Ovary (tissue), 9 donors: ENCODE data around the gene CALD1. TPM values are rescaled to one million over a fixed set of nuclear protein-coding genes. Genes with fewer than 3 reads are reported as not detected.

Experiments
- DNase-seq, 5 donors: peaks; one replicate each; pipeline ENCODE4 v3.0.0-alpha.2; 2019 to 2020
- H3K27ac ChIP-seq, 2 donors: fragments of 200-600 bp; one replicate each; pipeline versions ENCODE4 v1.5.1 to v1.8.0; 2019 to 2022
- H3K27me3 ChIP-seq: fragments of 200-600 bp; one replicate; pipeline ENCODE4 v1.8.0; 2022
- H3K36me3 ChIP-seq: fragments of 200-600 bp; sonication (generic); one replicate; pipeline ENCODE4 v1.5.1; 2019
- H3K4me1 ChIP-seq: one replicate; pipeline ENCODE4 v1.8.1; 2013; ENCODE audit warnings: mild to moderate bottlenecking, moderate library complexity; ENCODE audit not compliant: insufficient read depth
- H3K4me3 ChIP-seq: fragments of 200-600 bp; sonication (generic); one replicate; pipeline ENCODE4 v1.5.1; 2017
- H3K9me3 ChIP-seq, 2 donors: fragments of 200-600 bp in 1 of 2; sonication (generic) in 1 of 2; one replicate each; pipeline versions ENCODE4 v1.5.1 to v1.8.1; 2013 to 2019; ENCODE audit warnings: mild to moderate bottlenecking in 1 of 2, moderate library complexity in 1 of 2
- EP300 ChIP-seq: sonication (generic); formaldehyde crosslinking; IDR thresholded peaks from one replicate; pipeline ENCODE4 v1.6.1; 2017; ENCODE audit warnings: antibody characterized with exemption
- POLR2A ChIP-seq: fragments of 450-650 bp; IDR thresholded peaks from one replicate; pipeline ENCODE4 v1.6.1; 2017; ENCODE audit warnings: antibody characterized with exemption, mild to moderate bottlenecking, moderate library complexity
- WGBS, 3 donors: extraction: QIAGEN DNeasy Blood & Tissue Kit in 1 of 3; methylation state at CpG; one replicate each; pipeline versions ENCODE4 v1.1.5 to v1.1.7; 2013 to 2017; 5-methylcytosine and 5-hydroxymethylcytosine counted together
- intact Hi-C, 4 donors: fragments of 100-400 bp; cut with DNase I; formaldehyde crosslinking; loops; one replicate each; pipeline versions ENCODE4 v1.11.0 to v1.15.1; 2022 to 2023
- polyA plus RNA-seq, 2 donors: library from polyadenylated mRNA; stranded (reverse); fragments of 200-250 nt in 1 of 2; fragments of 350-450 nt in 1 of 2; fragmentation: Illumina TruSeq in 1 of 2; extraction: RNeasy Lipid Tissue Mini Kit (QIAGEN cat#74804) in 1 of 2; gene quantifications; one replicate each; pipeline ENCODE4 v1.2.3, GENCODE V29; 2013 to 2014
- small RNA-seq: library from RNA; depleted of rRNA; stranded (forward); fragments of <200 nt; gene quantifications from one replicate; pipeline ENCODE3, GENCODE V24; 2016
- total RNA-seq, 7 donors: library from RNA; depleted of rRNA in 2 of 7; stranded (reverse); fragments of >200 nt in 2 of 7; fragmentation: NEBNext Ultra II Directional in 3 of 7; extraction: Animal tissue kit (Norgen Biotek cat#: 25700) in 3 of 7; gene quantifications; one replicate each; pipeline versions ENCODE4 v1.1.0 to v1.2.4, GENCODE V29; 2016 to 2023
- TF ChIP-seq, protein P1 (sequence below), 3 donors: fragments of 450-650 bp in 2 of 3; fragments of 200-600 bp in 1 of 3; IDR thresholded peaks; one replicate each; pipeline versions ENCODE4 v1.5.1 to v1.8.0; 2016 to 2022; ENCODE audit warnings: antibody characterized with exemption in 3 of 3, mild to moderate bottlenecking in 1 of 3
- donor health status: DM: no; HTN: no; CAD: no; lungs with moderate emphysema.
- donor health status: DM: no; HTN: no; CAD: no.
- donor health status: Bipolar disorder and iron deficiency.
- donor health status: DM: yes; HTN: yes; CAD: no.
- donor health status: DM: no; HTN: no; CAD: no.
- donor health status: DM: yes; HTN: yes; CAD: no.

CALD1 gene
- total and polyA plus RNA-seq, 9 donors, result 306 to 697 (median 463) TPM

DNA sequence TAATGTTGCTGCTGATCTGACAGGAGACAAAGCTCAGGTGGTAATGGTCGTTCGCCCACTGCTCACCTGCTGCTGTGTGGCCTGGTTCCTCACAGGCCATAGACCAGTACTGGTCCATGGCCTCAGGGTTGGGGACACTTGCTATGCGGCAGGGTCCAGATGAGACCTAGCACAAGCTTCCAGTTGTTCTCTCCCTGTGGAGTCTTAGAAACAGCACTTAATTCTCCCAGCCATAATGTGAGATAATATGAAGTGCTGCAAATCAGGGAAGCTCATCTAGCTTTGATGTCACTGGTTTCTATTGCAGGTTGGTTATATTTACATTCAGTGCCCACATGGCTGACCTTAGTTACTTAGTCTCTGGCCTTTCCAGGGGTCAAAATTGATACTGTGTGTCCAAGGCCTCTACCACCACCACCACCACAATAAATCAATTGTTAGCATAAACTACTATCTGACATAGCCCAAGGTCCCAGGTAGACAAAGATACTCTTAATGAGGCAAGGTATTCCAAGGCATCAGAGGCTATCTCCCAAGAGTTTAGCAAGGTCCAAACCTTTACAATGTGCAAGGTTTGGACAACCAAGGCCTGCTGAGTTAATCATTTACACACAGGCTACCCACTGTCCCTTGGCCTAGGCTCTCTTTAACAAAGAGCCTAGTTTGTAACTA is 217.9 kb downstream of the CALD1 start:
- intact Hi-C loops, result loop anchor here in 2 of 4 donors (5.0 to 10.0 kb wide), 2 partner anchors 150 to 167 kb away; partner anchors contain the start of gene TMEM140 (in 1 of the 2)
- Histone ChIP-seq H3K27me3 (no peaks in the 10 kb centered on the region), H3K4me1 (peaks cover 16% of the 10 kb centered on the region), H3K27ac (no peak overlapping the region), H3K36me3 (no peaks in the 10 kb centered on the region), H3K9me3 (no peaks in the 10 kb centered on the region), H3K4me3 (no peak overlapping the region)
- no peak for DNase-seq
- TF ChIP-seq EP300, result no peak
- TF ChIP-seq, protein P1, sequence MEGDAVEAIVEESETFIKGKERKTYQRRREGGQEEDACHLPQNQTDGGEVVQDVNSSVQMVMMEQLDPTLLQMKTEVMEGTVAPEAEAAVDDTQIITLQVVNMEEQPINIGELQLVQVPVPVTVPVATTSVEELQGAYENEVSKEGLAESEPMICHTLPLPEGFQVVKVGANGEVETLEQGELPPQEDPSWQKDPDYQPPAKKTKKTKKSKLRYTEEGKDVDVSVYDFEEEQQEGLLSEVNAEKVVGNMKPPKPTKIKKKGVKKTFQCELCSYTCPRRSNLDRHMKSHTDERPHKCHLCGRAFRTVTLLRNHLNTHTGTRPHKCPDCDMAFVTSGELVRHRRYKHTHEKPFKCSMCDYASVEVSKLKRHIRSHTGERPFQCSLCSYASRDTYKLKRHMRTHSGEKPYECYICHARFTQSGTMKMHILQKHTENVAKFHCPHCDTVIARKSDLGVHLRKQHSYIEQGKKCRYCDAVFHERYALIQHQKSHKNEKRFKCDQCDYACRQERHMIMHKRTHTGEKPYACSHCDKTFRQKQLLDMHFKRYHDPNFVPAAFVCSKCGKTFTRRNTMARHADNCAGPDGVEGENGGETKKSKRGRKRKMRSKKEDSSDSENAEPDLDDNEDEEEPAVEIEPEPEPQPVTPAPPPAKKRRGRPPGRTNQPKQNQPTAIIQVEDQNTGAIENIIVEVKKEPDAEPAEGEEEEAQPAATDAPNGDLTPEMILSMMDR (IDR thresholded peaks at IDR 0.05), result no peak
- no peak for TF ChIP-seq POLR2A
- WGBS, 3 donors, result 92 to 95% (median 93%) methylated on average over 3 of the region's 3 CpGs

DNA sequence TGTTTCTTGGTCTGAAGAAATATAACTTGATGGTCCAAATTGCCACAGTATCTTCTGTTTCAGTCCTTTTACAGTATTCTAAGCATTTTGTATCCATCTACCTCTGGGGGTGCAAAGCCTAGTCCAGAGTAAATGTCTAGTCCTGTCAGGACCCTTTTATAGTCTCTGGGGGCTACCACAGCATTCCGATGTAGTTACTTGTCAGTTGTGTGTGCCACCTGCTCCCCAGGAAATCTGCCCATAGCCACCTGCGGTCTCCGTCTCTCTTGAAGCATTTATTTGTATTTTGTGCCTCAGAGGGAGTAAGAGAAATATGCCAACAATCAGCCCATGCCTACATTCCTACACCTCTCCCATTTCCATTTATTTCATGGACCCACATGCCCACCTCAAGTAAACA is 219.7 kb downstream of the CALD1 start:
- no peaks in the 10 kb centered on the region for H3K27me3 ChIP-seq
- no peaks in the 10 kb centered on the region for H3K36me3 ChIP-seq
- peaks cover 13% of the 10 kb centered on the region for H3K4me1 ChIP-seq
- H3K9me3 ChIP-seq, result no peaks in the 10 kb centered on the region
- 95 to 99% (median 96%) methylated on average over 3 of the region's 3 CpGs for WGBS, 3 donors
- DNase-seq, result no peak
- no peak for TF ChIP-seq POLR2A
- TF ChIP-seq EP300, result no peak
- TF ChIP-seq, protein P1 (IDR thresholded peaks at IDR 0.05), result no peak
- H3K27ac ChIP-seq, result no peak overlapping the region
- intact Hi-C loops, result loop anchor here in 2 of 4 donors (5.0 to 10.0 kb wide), 2 partner anchors 148 to 166 kb away; partner anchors contain the start of gene TMEM140 (in 1 of the 2)
- no peak overlapping the region for H3K4me3 ChIP-seq

DNA sequence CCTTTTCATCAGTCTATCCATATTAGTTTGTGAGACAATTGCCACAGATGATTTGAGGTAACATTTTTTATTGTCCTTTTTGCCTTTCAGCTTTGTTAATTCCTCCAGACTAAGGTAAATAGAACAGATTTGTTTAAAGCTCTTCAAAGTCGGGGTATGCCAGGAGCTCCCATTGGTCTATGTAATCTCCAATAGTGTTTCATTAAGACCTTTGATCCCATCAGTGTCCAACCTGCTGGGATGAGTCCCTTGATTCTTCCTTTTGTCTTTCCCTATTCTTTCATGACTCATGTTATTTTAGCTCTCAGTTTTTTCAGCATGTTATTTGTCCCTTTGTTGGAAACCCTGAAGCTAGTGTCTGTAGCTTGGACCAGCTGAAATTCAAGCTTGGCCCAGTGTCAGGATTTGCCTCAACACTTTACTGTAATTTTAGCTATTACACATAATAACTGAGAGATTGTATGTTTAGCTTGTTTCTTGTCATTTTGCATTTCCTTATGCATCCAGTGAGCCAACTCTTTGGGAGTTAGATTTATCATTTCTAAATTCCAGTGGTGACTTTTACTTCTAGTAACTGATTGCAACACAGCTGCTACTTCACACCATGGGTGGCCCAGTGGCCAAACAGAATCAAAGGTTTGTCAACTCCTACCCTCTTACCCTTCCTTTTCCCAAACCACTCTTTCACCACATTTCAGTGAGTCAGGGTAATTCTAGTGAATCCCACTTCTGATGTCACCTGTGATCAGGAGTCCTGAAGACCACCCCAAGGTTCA is 222.1 kb downstream of the CALD1 start:
- Histone ChIP-seq H3K4me3 (no peak overlapping the region), H3K27me3 (no peaks in the 10 kb centered on the region), H3K27ac (no peak overlapping the region), H3K36me3 (no peaks in the 10 kb centered on the region), H3K9me3 (no peaks in the 10 kb centered on the region), H3K4me1 (peaks cover 4% of the 10 kb centered on the region)
- TF ChIP-seq, protein P1 (IDR thresholded peaks at IDR 0.05), result no peak
- TF ChIP-seq EP300, result no peak
- no peak for TF ChIP-seq POLR2A
- 97 to 100% (median 98%) methylated on average over 1 of the region's 1 CpG for WGBS, 3 donors
- no peak for DNase-seq
- intact Hi-C loops, result no loop called here

DNA sequence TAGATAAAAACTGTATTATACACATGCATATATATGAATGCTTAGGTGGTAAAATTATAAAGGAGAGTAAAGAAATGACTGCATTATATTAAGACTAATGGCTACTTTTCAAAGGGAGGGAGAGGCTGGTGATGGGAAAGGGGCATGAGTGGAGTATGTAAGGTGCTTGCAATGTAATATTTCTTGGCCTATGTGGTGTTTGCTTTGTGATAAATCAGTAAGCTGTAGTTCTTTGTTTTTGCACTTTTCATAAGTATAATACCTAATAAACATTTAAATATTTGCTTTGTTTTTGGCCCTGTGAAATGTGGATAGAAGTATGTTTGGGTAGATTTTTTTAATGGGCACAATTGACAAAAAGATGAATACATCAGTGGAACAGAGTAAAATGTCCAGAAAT is 232.8 kb downstream of the CALD1 start:
- intact Hi-C loops, result no loop called here
- no peak for TF ChIP-seq EP300
- no peak for TF ChIP-seq POLR2A
- TF ChIP-seq, protein P1 (IDR thresholded peaks at IDR 0.05), result no peak

More for the DNA sequence above, 232.8 kb downstream of the CALD1 start:
- Histone ChIP-seq H3K36me3 (no peaks in the 10 kb centered on the region), H3K9me3 (no peaks in the 10 kb centered on the region), H3K27ac (no peak overlapping the region), H3K27me3 (no peaks in the 10 kb centered on the region), H3K4me1 (no peaks in the 10 kb centered on the region), H3K4me3 (no peak overlapping the region)
- no peak for DNase-seq

Small RNA genes within 50 kb of the gene (small RNA-seq; reads per million reads assigned to genes)
- not detected for gene TUBB3P2

Other genes with a start within 250 kb of the CALD1 start
- under 1 TPM in 1 of 7 donors, not detected in 6; 0.22 TPM for gene AKR1B15, start 230.5 kb upstream of the CALD1 start, total RNA-seq
- not detected for gene AKR1B15, start 230.5 kb upstream of the CALD1 start, polyA plus RNA-seq
- gene BPGM, start 132.8 kb upstream of the CALD1 start, total RNA-seq, result 10 to 100 TPM in 1 of 7 donors, 1 to 10 TPM in 6; 6.5 to 12.1 (median 8.8) TPM
- gene BPGM, start 132.8 kb upstream of the CALD1 start, polyA plus RNA-seq, result 10 to 100 TPM in 1 of 2 donors, 1 to 10 TPM in 1; 9.7 to 18.1 TPM
- 1 to 10 TPM; 2.0 to 8.1 (median 4.3) TPM for gene AGBL3, start 206.9 kb downstream of the CALD1 start, total RNA-seq
- 1 to 10 TPM; 2.9 to 4.2 TPM for gene AGBL3, start 206.9 kb downstream of the CALD1 start, polyA plus RNA-seq